SK-N-DZ (cell line): Measurements from ENCODE around the gene COL1A1.

Source experiments
- DNase-seq: peaks from one replicate; pipeline ENCODE4 v3.0.0-alpha.2; 2015; ENCODE audit warnings: low spot score

COL1A1 gene

GRCh38 chr17:50187751-50188530 is 13.5 kb downstream of the COL1A1 start:
- DNase-seq, result no peak

DNA sequence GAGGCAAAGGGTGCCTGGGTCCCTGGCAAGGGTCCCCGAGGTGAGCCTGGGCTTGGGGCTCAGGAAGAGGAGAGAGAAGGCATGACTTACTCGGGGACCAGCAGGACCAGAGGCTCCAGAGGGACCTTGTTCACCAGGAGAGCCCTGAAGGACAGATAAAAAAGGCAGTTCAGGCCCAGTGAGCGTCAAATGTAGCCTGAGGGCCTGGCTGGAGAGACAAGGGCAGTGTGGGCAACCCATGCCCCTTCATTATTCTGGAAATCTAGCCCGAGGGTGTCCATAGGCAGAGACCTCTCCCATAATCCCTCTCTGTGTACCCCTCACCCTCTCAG is 14.1 kb downstream of the COL1A1 start:
- no peak for DNase-seq

GRCh38 chr17:50186661-50187393 is 14.6 kb downstream of the COL1A1 start:
- no peak for DNase-seq

DNA sequence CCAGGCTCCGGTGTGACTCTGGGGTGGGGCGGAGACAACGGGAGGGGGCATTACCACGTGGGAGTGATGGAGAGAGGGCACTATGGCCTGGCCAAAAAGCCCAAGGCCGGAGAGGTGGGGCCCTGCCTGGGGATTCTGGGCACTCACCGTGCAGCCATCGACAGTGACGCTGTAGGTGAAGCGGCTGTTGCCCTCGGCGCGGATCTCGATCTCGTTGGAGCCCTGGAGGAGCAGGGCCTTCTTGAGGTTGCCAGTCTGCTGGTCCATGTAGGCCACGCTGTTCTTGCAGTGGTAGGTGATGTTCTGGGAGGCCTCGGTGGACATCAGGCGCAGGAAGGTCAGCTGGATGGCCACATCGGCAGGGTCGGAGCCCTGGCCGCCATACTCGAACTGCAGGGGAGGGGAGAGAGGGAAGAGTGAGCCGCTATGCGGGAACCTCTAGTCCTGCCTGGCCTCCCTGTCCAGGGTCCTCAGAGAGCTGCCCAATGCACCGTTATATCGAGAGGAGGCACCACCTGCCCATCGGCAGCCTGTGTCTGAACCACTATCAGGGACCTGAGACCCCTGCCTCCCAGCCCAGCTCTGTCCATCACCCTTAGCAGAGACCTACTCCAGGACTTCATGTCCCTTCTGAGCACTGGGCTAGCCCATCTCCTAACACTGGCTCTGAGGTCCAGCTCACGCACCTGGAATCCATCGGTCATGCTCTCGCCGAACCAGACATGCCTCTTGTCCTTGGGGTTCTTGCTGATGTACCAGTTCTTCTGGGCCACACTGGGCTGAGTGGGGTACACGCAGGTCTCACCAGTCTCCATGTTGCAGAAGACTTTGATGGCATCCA is 15.6 kb downstream of the COL1A1 start:
- no peak for DNase-seq

GRCh38 chr17:50184611-50185398 is 16.6 kb downstream of the COL1A1 start:
- no peak for DNase-seq

GRCh38 chr17:50184064-50184463 is 17.4 kb downstream of the COL1A1 start:
- DNase-seq, result no peak

- no peak for DNase-seq
These were observed 17.9 kb downstream of the COL1A1 start for GRCh38 chr17:50183421-50183994.

DNA sequence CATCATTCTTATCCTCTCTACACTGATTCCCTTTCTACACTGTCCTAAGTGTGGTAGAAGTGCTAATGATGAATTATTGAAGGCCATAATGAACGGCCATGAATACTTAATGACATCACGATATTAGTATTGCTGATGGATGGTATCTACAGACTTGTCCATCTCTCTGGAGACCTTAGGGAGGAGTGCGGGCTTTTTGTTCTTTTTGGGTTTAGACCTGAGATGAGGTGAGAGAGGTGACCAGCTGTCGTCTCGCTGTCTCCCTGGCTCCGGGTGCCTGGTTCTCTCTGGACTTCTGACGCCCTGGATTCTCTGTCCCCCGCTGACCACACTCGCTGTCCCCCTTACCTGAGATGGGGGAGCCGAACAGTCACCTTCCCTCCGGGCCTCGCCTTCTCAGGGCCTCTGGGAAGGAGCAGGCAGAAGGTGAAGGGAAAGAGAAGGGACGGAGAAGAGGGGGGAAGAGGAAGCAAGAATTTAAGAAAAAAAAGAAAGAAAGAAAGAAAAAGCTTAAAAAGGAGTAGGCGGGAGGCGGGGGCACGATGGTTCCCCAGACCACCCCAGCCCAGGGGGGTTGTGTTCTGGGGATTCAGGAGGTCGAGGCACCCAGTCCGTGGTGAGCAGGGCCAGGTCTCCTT is 18.5 kb downstream of the COL1A1 start:
- no peak for DNase-seq

- no peak for DNase-seq
These were observed 19.6 kb downstream of the COL1A1 start for GRCh38 chr17:50181591-50182560.

- DNase-seq, result no peak
These were observed 20.3 kb downstream of the COL1A1 start for GRCh38 chr17:50181144-50181543.

DNA sequence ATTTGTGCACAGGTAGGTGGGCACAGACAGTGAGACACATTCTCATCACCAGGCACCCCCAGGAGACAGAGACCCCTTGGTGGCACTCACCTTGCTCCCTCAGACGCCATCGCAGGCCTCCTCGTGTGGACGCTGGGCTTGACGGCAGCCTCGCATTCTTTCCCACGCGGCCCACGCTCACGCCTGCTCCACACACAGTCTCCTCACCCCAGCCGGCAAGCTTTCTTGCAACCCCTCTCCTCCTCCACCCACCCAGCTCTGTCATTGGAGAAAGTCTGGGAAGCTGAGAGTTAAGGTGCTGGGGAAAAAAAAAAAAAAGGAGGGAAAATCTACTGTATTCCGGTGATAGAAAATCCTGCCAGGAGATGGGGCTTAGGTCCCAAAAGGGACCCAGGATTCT is 20.8 kb downstream of the COL1A1 start:
- DNase-seq, result no peak

- no peak for DNase-seq
These were observed 21.3 kb downstream of the COL1A1 start for GRCh38 chr17:50180111-50180510.

DNA sequence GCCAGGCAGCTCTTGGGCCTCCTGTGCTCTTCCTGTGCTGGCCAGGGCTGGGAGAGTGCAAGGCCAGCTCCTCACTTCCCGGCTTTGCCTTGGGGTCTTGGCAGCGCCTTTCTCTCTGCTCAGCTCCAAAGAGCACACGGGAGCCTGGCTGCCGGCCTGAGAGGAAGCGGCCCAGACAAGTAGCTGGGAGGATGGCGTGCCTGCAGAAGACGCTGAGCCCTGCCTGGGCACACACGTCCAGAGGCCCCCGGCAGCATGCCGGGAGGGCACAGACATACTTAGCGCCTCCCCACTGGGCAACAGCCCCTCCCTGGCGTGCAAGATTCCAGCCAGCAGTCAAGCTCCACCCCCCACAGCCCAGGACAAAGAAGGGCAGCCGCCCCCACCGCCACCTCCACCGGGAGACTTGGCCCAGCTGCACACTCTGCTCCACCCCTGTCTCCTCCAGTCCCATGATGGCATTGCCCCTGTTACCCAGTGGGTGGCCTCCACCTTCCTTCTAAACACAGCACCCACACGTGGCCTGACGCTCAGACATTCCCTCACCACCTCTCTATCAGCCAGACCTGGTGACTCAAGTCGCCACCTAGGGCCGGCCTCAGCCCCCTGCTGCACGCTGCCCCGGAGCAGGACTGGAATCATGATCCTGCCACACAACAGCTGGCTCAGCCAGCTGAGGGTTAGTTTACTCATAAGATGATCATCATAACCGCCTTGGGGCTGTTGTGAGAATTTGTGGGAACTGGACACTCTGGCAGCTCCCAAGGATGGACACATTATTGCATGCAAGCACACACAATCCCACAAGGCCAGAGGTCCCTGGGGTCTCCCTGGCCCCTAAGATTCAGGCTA is 23.2 kb downstream of the COL1A1 start:
- peak; percentile 88 for DNase-seq

- DNase-seq, result no peak
These were observed 24.0 kb downstream of the COL1A1 start for GRCh38 chr17:50177476-50177875.

DNA sequence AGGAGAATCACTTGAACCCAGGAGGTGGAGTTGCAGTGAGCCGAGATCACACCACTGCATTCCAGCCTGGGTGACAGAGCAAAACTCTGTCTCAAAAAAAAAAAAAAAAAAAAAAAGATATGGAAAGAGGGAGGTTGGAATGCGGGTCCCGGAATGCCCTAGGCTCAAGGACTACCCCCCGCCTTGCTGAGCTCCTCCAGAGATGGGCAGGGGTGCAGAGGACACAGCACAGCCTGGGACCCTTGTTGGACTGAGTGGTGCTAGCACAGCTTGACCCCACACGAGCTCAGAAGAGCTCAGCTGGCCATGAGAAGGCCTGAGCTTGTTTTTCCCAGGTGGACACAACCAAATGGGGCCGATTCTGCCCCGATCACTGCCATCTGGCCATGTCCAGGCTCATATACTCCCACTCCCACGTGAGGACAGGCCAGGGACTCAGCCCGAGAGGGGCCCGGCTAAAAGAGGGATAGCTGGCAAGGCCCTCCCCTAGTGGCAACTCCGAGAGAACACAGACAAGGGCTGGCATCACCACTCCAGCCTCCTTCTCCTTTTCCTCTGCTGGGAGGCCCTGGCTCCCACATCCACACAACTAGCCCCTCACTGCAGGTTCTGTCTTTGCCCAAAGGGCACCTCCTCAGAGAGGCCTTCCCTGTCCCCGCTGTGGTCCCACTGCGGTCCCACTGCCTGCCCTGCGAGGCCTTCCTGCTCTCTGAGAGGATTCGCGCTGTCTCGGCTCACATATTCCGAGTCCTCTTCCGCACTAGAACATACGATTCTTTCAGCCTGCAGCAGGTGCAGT is 24.7 kb downstream of the COL1A1 start:
- DNase-seq, result no peak

DNA sequence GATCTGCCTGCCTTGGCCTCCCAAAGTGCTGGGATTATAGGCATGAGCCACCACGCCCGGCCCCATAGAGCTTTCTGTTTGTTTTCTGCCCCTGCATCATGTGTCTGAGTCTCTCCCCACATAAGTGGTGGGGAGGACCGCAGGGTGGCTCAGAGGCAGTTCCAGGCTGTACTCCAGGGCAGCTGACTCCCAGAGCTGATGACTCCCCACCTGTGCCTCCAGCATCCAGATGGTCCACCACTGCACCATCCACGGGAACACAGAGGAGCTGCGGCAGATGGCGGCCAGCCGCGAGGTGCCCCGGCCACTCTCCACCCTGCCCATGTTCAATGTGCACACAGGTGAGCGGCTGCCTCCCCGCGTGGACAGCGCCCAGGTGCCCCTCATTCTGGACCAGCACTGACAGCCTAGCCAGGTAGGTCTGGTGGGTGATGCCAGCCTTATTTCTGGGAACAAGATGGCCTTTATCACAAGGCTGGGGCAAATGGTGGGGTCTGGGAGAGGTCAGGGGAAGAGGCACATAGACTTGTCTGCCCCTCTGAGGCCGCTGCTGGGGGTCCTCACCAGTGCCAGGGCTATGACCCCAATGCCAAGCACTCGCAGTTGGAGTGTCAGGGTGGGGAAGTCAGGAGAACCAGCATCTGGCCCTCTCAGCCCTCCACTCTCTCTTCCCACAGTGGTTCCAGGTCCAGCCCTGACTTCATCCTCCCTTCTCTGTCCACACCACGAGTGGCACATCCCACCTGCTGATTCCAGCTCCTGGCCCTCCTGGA is 26.2 kb downstream of the COL1A1 start:
- no peak for DNase-seq

GRCh38 chr17:50174444-50174843 is 27.0 kb downstream of the COL1A1 start:
- DNase-seq, result no peak
